Cardiac fibroblast (primary cell): ENCODE measurements around the gene KIF3B.
A peak's percentile ranks its signal among the peaks of the same experiment; 100 is the strongest.

ENCODE experiments used
- DNase-seq, 2 donors: peaks; one replicate each; pipeline versions ENCODE4 v3.0.0 to v3.0.0-alpha.2; 2010; ENCODE audit warnings: low read depth in 2 of 2
- H3K4me3 ChIP-seq, 2 donors: replicated peaks in 1 of 2; 1 replicate in 1 of 2; 2 replicates in 1 of 2; pipeline ENCODE4 v1.5.1; 2011; ENCODE audit warnings: low read depth in 2 of 2, low read length in 2 of 2, mild to moderate bottlenecking in 2 of 2, moderate library complexity in 1 of 2
- CTCF ChIP-seq: IDR thresholded peaks from one replicate; pipeline ENCODE4 v1.5.1; 2011; ENCODE audit warnings: low read depth, mild to moderate bottlenecking, low read length, inconsistent platforms

Gene KIF3B

GRCh38 chr20:32277361-32278198 is at the start of gene KIF3B:
TSS of gene KIF3B (plus strand) at chr20:32277651. CDS start at chr20:32309778, 32,127 bp downstream.
- DNase-seq = peak; percentile 91 to 94
- H3K4me3 ChIP-seq = peak within 1 kb of the TSS; percentile 84 to 94
- TF ChIP-seq CTCF = no peak

GRCh38 chr20:32227744-32228688 is 49.4 kb upstream of the KIF3B start:
- DNase-seq = peak in 1 of 2 donors; percentile 59
- no peak for TF ChIP-seq CTCF
- H3K4me3 ChIP-seq = no peak overlapping the region

- DNase-seq = no peak
- no peak for TF ChIP-seq CTCF
- no peak overlapping the region for H3K4me3 ChIP-seq
These were observed 48.2 kb upstream of the KIF3B start for GRCh38 chr20:32229251-32229747.

- DNase-seq = no peak
- no peak overlapping the region for H3K4me3 ChIP-seq
- TF ChIP-seq CTCF = no peak
These were observed 46.7 kb upstream of the KIF3B start for GRCh38 chr20:32230707-32231106.

GRCh38 chr20:32231245-32231644 is 46.2 kb upstream of the KIF3B start:
- no peak for TF ChIP-seq CTCF
- DNase-seq = no peak
- no peak overlapping the region for H3K4me3 ChIP-seq

- no peak overlapping the region for H3K4me3 ChIP-seq
- TF ChIP-seq CTCF = no peak
- peak in 1 of 2 donors; percentile 43 for DNase-seq
These were observed 45.6 kb upstream of the KIF3B start for GRCh38 chr20:32231847-32232246.
